ENCODE measurements around the gene BSN.
A peak's percentile ranks its signal among the peaks of the same experiment; 100 is the strongest.

BSN gene

GRCh38 chr3:49658711-49659110 is 104.4 kb downstream of the BSN start:
- Mint-ChIP-seq H3K36me3 (ENCODE audit: low read depth) (no peaks in the 10 kb centered on the region), H3K4me1 (ENCODE audit: low read depth) (no peaks in the 10 kb centered on the region), H3K27ac (peak overlapping the region; percentile 17), H3K27me3 (no peaks in the 10 kb centered on the region), H3K9me3 (no peaks in the 10 kb centered on the region), H3K4me3 (no peak overlapping the region)

DNA sequence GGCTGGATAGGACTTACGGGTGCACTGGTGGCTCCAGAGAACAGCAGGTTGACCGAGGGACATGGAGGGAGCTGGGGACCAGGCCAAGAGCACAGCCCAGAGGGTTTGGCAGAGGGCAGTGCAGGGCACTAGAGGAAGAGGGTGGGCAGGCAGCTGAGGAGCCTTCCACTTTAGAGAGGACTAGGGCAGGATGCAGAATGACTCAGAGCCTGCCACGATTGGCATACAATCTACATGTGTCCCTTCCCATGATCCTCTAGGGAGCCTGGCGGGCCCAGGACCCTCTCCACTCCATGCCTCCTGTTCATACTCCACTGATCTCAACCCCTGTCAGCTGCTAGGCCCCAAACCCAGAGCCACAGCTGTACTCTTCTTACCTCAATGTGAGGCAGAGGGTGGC is 105.5 kb downstream of the BSN start:
- H3K4me3 Mint-ChIP-seq = no peak overlapping the region
- no peaks in the 10 kb centered on the region for H3K36me3 Mint-ChIP-seq (ENCODE audit: low read depth)
- H3K4me1 Mint-ChIP-seq (ENCODE audit: low read depth) = no peaks in the 10 kb centered on the region
- no peak overlapping the region for H3K27ac Mint-ChIP-seq
- H3K27me3 Mint-ChIP-seq = no peaks in the 10 kb centered on the region
- H3K9me3 Mint-ChIP-seq = no peaks in the 10 kb centered on the region

GRCh38 chr3:49661281-49661680 is 107.0 kb downstream of the BSN start:
- no peak overlapping the region for H3K4me3 Mint-ChIP-seq
- H3K27me3 Mint-ChIP-seq = no peaks in the 10 kb centered on the region
- no peaks in the 10 kb centered on the region for H3K36me3 Mint-ChIP-seq (ENCODE audit: low read depth)
- H3K4me1 Mint-ChIP-seq (ENCODE audit: low read depth) = no peaks in the 10 kb centered on the region
- no peaks in the 10 kb centered on the region for H3K9me3 Mint-ChIP-seq
- H3K27ac Mint-ChIP-seq = no peak overlapping the region

- Mint-ChIP-seq H3K36me3 (ENCODE audit: low read depth) (no peaks in the 10 kb centered on the region), H3K9me3 (no peaks in the 10 kb centered on the region), H3K27ac (no peak overlapping the region), H3K4me3 (no peak overlapping the region), H3K27me3 (no peaks in the 10 kb centered on the region), H3K4me1 (ENCODE audit: low read depth) (no peaks in the 10 kb centered on the region)
Observed at GRCh38 chr3:49662021-49662420, 107.7 kb downstream of the BSN start.

GRCh38 chr3:49662720-49663413 is 108.6 kb downstream of the BSN start:
- no peak overlapping the region for H3K4me3 Mint-ChIP-seq
- H3K27ac Mint-ChIP-seq = no peak overlapping the region
- no peaks in the 10 kb centered on the region for H3K4me1 Mint-ChIP-seq (ENCODE audit: low read depth)
- no peaks in the 10 kb centered on the region for H3K9me3 Mint-ChIP-seq
- H3K27me3 Mint-ChIP-seq = no peaks in the 10 kb centered on the region
- H3K36me3 Mint-ChIP-seq (ENCODE audit: low read depth) = no peaks in the 10 kb centered on the region

- H3K27me3 Mint-ChIP-seq = no peaks in the 10 kb centered on the region
Observed at GRCh38 chr3:49663831-49664230, 109.6 kb downstream of the BSN start.

GRCh38 chr3:49664300-49664699 is 110.0 kb downstream of the BSN start:
- Mint-ChIP-seq H3K27ac (no peak overlapping the region), H3K27me3 (no peaks in the 10 kb centered on the region), H3K9me3 (no peaks in the 10 kb centered on the region), H3K36me3 (ENCODE audit: low read depth) (no peaks in the 10 kb centered on the region), H3K4me1 (ENCODE audit: low read depth) (no peaks in the 10 kb centered on the region), H3K4me3 (no peak overlapping the region)

More at GRCh38 chr3:49663831-49664230, 109.6 kb downstream of the BSN start:
- Mint-ChIP-seq H3K36me3 (ENCODE audit: low read depth) (no peaks in the 10 kb centered on the region), H3K4me3 (no peak overlapping the region), H3K27ac (no peak overlapping the region), H3K9me3 (no peaks in the 10 kb centered on the region), H3K4me1 (ENCODE audit: low read depth) (no peaks in the 10 kb centered on the region)

DNA sequence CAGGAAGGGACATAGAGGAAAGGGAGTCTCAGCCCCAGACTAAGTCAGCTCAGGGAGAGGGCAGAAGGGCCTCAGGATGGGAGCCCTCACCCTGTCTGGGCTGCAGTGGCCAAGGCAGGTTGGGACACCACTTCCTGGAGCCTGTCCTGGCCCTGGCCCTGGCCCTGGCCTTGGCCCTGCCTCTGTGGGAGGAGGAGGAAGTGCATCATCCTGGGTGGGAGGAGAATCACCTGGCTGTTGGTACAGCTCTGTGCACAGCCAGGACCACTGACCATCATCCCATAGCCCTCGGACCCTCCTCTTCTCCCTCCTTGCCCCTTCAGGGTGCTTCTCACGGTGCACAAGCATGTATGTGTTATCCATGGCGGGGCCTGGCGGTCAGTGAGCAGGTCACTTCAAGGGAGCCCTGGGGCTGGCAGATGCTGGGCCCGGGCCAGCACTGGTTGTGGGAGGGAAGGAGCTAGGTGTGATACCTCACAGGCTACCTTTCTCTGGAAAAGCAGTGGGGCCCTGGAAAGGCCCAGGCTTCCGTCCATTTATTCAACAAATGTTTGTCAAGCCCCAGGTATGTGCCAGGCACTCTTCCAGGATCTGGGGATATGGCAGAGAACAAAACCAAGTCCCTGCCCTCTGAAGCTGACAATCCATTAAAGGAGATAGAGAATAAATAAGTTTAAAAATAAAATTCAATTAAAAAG is 111.7 kb downstream of the BSN start:
- no peaks in the 10 kb centered on the region for H3K4me1 Mint-ChIP-seq (ENCODE audit: low read depth)
- no peaks in the 10 kb centered on the region for H3K9me3 Mint-ChIP-seq
- no peak overlapping the region for H3K27ac Mint-ChIP-seq
- no peaks in the 10 kb centered on the region for H3K27me3 Mint-ChIP-seq
- H3K4me3 Mint-ChIP-seq = no peak overlapping the region
- no peaks in the 10 kb centered on the region for H3K36me3 Mint-ChIP-seq (ENCODE audit: low read depth)

DNA sequence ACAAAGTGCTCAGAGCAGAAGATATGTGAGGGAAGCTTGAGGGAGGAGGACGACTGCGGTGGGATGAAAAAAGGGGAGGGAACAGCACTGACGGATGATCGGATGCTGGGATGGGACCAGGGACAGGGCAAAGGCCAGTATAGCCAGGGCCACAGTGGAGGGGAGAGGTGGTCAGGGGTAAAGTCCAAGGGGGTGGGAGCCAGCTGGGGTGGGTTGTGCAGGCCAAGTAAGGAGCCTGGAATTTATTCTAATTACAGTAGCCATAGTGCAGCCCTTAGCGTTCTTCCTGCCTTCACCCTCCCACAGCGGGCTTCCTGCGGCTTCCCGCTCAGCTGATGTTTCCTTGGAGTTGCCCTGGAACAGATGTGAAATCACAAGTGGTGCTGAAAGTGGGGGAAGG is 112.3 kb downstream of the BSN start:
- no peaks in the 10 kb centered on the region for H3K36me3 Mint-ChIP-seq (ENCODE audit: low read depth)

GRCh38 chr3:49667701-49668413 is 113.6 kb downstream of the BSN start:
- Mint-ChIP-seq H3K9me3 (no peaks in the 10 kb centered on the region), H3K27me3 (no peaks in the 10 kb centered on the region), H3K4me3 (no peak overlapping the region), H3K36me3 (ENCODE audit: low read depth) (no peaks in the 10 kb centered on the region), H3K27ac (no peak overlapping the region), H3K4me1 (ENCODE audit: low read depth) (peaks cover 7% of the 10 kb centered on the region)

More for the DNA sequence above, 112.3 kb downstream of the BSN start:
- Mint-ChIP-seq H3K4me1 (ENCODE audit: low read depth) (peaks cover under 1% of the 10 kb centered on the region), H3K9me3 (no peaks in the 10 kb centered on the region), H3K27ac (no peak overlapping the region), H3K4me3 (no peak overlapping the region), H3K27me3 (no peaks in the 10 kb centered on the region)

- H3K27me3 Mint-ChIP-seq = no peaks in the 10 kb centered on the region
- peaks cover 12% of the 10 kb centered on the region for H3K4me1 Mint-ChIP-seq (ENCODE audit: low read depth)
- no peaks in the 10 kb centered on the region for H3K36me3 Mint-ChIP-seq (ENCODE audit: low read depth)
- no peak overlapping the region for H3K27ac Mint-ChIP-seq
- H3K9me3 Mint-ChIP-seq = no peaks in the 10 kb centered on the region
- H3K4me3 Mint-ChIP-seq = no peak overlapping the region
Observed at GRCh38 chr3:49668414-49668797, 114.1 kb downstream of the BSN start.

DNA sequence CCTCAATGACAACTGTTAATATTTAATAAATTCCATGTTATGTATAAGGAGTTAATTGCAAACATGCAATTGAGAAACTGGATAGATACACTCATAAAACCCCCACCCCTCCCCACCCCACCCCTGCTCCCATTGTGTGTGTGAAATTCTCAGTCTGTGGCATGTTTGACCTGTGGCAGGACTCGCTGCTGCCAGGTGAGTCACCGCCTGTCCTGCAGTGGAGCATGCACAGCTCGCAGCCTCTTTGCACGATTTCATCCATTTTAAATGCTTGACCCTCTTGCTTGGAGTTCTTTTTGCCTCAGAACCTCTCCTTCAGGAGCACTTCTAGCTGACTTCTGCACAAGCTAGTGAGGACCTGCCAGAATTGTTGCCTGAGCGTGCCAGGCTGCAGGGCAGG is 114.6 kb downstream of the BSN start:
- H3K36me3 Mint-ChIP-seq (ENCODE audit: low read depth) = no peaks in the 10 kb centered on the region
- no peak overlapping the region for H3K27ac Mint-ChIP-seq
- peaks cover 16% of the 10 kb centered on the region for H3K4me1 Mint-ChIP-seq (ENCODE audit: low read depth)
- H3K4me3 Mint-ChIP-seq = no peak overlapping the region
- no peaks in the 10 kb centered on the region for H3K9me3 Mint-ChIP-seq
- H3K27me3 Mint-ChIP-seq = no peaks in the 10 kb centered on the region

- H3K9me3 Mint-ChIP-seq = no peaks in the 10 kb centered on the region
- no peak overlapping the region for H3K27ac Mint-ChIP-seq
- H3K4me1 Mint-ChIP-seq (ENCODE audit: low read depth) = peaks cover 16% of the 10 kb centered on the region
- no peaks in the 10 kb centered on the region for H3K27me3 Mint-ChIP-seq
- no peaks in the 10 kb centered on the region for H3K36me3 Mint-ChIP-seq (ENCODE audit: low read depth)
- no peak overlapping the region for H3K4me3 Mint-ChIP-seq
Observed at GRCh38 chr3:49669352-49669751, 115.1 kb downstream of the BSN start.

GRCh38 chr3:49670940-49671290 is 116.6 kb downstream of the BSN start:
- Mint-ChIP-seq H3K36me3 (ENCODE audit: low read depth) (peaks cover 6% of the 10 kb centered on the region), H3K9me3 (no peaks in the 10 kb centered on the region), H3K4me3 (no peak overlapping the region), H3K27me3 (no peaks in the 10 kb centered on the region), H3K4me1 (ENCODE audit: low read depth) (peaks cover 28% of the 10 kb centered on the region), H3K27ac (no peak overlapping the region)

All from stimulated activated naive CD8-positive, alpha-beta T cell treated with anti-CD3 and anti-CD28 coated beads, Interleukin-15, Interleukin-2, amounts not matched to agents 100 ng/mL and 50 ng/mL, for 24 hours (primary cell).